HG03520 (cell line): ENCODE measurements around the gene NPDC1.
"Not testable (repeated sequence)": the region's sequence is repeated elsewhere in the genome, so short reads cannot be mapped to it uniquely, and the experiment has no call there.

Source experiments
- ATAC-seq: cut with Tn5 transposase; IDR thresholded peaks from one replicate; pipeline ENCODE4 v1.9.1; 2021; ENCODE audit warnings: mild to moderate bottlenecking, moderate library complexity; ENCODE audit not compliant: unreplicated experiment

Gene NPDC1

GRCh38 chr9:137014776-137015539 lies 31.0 kb downstream of the NPDC1 start:
- ATAC-seq, result no peak

DNA sequence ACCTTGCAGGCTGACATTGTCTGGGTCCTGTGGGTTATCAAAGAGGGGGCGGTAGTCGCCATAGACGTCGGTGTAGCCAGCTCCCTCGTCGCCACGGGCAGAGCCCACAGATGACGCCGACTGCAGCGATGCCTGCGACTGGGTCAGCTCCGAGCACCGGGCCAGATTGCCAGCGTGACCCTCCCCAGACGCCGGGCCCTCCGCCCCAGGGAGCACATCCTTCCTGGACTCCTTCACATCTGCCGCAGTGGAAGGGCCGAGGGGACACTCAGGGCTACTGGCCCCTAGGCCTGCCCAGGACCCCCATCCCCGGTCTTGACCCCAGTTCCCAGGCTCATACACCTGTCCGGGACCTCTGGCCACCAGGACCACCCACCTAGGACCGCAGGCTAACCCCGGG lies 31.8 kb downstream of the NPDC1 start:
- ATAC-seq, result no peak

DNA sequence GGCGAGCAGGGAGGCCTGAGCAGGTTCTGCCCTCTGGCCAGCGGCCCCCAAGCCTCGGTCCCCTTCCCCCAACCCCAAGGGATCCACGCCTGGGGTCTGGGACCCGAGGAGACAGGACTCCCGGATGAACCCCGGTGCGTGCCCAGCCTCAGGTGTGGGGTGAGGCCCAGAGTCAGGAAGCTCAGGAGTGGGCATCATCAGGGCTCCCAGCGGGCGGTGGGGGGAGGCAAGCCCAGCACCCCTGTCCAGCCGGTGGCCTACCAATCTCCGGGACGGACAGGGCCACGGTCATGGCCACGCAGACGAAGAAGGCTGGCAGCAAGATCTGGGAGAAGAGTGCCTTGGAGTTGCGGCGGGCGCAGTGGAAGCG lies 32.4 kb downstream of the NPDC1 start:
- no peak for ATAC-seq

GRCh38 chr9:137012694-137013570 lies 33.0 kb downstream of the NPDC1 start:
- ATAC-seq, result no peak

- ATAC-seq, result no peak
Measured at GRCh38 chr9:137011907-137012675, 33.9 kb downstream of the NPDC1 start.

GRCh38 chr9:137011156-137011555 lies 34.8 kb downstream of the NPDC1 start:
- ATAC-seq, result no peak

- no peak for ATAC-seq
Measured at GRCh38 chr9:137009938-137010732, 35.8 kb downstream of the NPDC1 start.

DNA sequence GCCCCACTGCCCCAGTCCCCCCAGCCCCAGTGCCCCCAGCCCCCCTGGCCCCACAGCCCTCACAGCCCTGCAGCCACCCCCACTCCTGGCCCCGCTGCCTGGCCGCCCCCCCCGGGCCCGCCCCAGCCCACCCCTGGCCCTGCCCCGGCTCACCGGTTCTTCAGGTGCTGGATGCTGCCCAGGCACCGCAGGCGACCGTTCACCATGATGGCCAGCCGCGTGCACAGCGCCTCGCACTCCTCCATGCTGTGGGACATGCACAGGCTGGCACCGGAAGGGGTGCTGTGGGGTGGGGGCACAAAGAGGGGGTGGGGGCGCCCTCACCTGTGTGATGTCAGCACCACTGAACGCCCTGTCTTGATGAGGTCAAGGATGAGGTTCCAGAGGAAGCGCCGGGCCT lies 36.8 kb downstream of the NPDC1 start:
- no peak for ATAC-seq

DNA sequence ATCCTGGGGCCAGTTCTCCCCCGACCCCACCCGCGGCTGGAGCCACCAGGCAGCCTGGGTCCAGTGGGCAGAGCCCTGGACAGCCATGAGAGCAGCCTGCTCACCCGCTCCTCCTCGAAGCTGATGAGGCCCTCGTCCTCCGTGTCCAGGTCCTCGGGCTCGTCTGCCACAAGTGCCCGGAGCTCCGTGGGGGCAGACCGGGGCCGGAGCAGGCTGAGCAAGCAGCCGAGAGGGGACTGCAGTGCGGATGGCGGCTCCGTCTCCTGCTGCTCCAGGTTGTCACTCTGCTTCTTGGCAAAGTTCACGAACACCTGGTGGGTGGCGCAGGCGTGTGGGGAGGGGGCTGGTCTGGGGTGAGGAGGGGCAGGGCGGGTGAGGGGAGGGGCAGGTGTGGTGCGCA lies 37.7 kb downstream of the NPDC1 start:
- ATAC-seq, result no peak

DNA sequence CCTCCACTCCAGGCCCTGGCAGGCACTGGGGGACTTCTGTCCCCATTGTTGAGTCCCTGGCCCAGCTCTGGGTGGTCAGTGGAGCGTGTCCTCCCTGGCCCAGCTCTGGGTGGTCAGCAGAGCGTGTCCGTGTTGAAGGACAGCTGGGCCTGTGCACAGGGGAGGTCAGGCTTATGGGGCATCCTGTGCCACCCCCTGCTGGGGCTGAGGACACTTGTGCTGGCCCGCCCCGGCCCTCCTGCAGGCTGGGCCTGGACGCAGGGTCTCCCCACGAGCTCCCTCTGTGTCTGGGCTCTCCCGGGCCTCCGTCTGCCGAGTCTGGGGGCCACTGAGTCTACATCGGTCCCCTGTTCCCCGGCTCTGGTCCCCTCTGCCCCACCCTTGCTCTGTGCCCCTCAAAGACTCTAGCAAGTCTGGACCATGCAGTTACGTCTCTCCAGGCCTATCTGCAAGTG lies 38.1 kb downstream of the NPDC1 start:
- no peak for ATAC-seq

DNA sequence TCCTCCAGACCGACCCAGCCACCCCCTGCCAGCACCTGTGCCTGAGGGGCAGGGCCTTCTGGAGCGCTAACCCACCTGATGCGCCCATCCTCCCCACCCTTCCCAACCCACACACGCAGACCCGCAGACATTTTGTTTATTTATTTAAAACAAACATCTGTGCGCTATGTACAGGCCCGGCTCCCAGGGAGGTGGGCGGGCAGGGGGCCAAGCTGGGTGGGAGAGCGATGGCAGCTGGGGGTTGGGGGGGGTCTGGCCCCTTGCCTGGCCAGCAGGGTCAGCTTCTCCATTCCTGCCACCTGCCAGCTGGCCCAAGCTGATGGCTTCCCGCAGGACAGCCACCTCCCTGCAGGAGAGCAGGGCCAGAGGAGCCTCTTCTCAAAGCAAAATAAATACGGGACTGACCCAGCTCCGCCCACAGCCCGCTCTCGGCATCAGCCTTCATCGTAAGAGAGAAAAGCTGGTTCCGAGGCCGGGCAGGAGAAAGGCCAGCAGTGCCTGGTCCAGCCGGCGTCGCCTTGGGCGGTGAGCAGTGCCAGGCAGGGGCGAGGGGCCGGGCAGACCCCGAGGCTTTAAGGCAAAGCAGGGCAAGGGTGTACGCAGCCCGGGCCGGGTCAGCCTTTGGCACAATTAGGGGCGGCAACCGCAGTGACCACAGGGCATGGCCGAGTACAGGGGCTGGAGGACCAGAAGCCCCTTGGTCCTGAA lies 38.7 kb downstream of the NPDC1 start:
- ATAC-seq, result no peak

- no peak for ATAC-seq
Measured at GRCh38 chr9:137006116-137007003, 39.6 kb downstream of the NPDC1 start.

GRCh38 chr9:137004285-137004684 lies 41.7 kb downstream of the NPDC1 start:
- ATAC-seq, result not testable (repeated sequence)

- ATAC-seq, result no peak
Measured at GRCh38 chr9:137002646-137003041, 43.3 kb downstream of the NPDC1 start.

DNA sequence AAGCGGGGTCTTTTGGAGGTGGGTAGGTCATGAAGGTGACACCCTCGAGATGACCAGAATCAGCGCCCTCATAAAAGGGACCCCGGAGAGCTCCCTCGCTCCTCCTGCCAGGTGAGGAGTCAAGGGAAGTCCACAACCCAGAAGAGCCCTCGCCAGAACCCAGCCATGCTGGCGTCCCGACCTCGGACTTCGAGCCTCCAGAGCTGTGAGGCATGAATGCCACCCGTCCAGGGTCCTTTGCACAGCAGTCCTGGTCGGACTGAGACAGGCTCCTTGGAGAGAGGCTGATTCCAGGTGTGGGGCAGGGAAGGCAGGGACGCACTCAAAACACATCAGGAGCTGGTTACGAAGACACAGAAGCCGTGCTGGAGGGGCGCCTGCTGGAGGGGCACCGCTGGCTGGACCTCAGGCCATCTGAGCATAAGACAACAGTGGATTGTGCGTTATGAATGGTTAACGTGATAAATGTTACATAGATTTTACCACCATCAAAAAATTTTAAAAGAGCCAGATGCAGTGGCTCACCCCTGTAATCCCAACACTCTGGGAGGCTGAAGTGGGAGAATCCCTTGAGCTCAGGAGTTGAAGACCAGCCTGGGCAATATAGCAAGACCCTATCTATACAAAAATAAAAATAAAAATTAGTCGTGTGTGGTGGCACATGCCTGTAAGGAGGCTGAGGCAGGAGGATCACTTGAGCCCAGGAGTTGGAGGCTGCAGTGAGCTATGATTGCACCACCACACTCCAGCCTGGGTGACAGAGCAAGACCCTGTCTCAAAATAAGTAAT lies 43.9 kb downstream of the NPDC1 start:
- ATAC-seq, result no peak

- ATAC-seq, result peak; percentile 58
Measured at GRCh38 chr9:137000177-137000930, 45.6 kb downstream of the NPDC1 start.

DNA sequence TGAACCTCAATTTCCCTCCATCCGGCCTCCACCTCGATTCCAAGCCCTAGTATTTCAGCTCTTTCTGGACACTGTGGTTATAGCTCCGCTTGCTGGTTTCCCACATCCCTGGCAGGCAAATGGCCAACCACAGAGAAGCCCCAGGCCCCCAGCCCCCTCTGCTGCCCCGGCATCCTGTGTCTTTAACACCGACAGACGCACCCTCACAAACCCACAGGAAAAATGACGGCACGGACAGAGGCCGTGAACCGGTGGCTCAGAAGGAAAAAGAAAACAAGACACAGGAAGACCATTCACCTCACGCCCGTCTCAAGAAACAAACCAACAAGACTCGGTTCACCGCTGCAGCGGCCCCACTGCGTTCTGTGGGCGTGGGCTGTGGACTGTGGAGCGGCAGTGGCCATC lies 48.1 kb downstream of the NPDC1 start:
- ATAC-seq, result no peak
